ENCODE results near the gene PPP1R14B. TPM values are rescaled to one million over a fixed set of nuclear protein-coding genes. Genes with fewer than 3 reads are reported as not detected.

PPP1R14B gene
- total RNA-seq, 4 donors from 2014 or later: 78.7 to 101 (median 99.0) TPM

GRCh38 chr11:64235437-64236161 lies 11.1 kb downstream of the PPP1R14B start:
- Histone ChIP-seq H3K4me1 (peaks cover 0 to 63% (median 32%) of the 10 kb centered on the region in 4 donors), H3K9me3 (no peaks in the 10 kb centered on the region), H3K27ac (peak overlapping the region; percentile 61 to 95 (median 83)), H3K36me3 (peaks cover 0 to 19% (median 0%) of the 10 kb centered on the region in 3 donors), H3K27me3 (no peaks in the 10 kb centered on the region), H3K4me3 (peak overlapping the region; percentile 52 to 91 (median 80))
- no peak for DNase-seq
- TF ChIP-seq CTCF (IDR thresholded peaks at IDR 0.05) (no peak), POLR2A (IDR thresholded peaks at IDR 0.05) (no peak)

DNA sequence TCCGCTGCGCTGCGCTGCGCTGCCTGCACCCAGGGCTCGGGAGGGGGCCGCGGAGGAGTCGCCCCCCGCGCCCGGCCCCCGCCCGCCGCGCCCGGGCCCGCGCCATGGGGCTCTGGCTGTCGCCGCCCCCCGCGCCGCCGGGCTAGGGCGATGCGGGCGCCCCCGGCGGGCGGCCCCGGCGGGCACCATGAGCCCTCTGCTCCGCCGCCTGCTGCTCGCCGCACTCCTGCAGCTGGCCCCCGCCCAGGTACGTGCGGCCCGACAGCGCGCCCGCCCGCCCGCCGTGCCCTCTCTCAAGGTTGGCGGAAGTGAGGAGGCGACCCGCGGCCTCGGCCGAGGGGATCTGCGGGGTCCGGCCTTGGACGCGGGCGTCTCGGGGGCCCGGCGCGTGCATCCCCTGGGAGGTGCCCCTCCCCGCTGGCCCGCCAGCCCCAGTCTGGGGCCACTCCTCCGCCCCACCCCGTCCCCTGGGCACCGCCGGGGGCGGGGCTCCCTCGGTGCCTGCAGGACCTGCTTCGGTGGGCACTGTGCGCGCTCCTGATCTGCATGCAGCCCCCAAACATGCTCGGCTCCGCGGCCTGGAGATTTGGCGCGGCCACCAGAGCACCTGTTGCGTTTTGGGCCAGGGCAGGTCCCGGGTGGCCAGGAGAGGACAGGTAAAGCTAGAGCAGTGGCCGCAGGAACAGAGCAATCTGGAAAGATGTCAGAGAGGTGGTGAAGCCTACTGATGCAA lies 11.9 kb downstream of the PPP1R14B start:
- peak; percentile 66 to 82 (median 82) for DNase-seq
- peaks cover 0 to 60% (median 25%) of the 10 kb centered on the region in 4 donors for H3K4me1 ChIP-seq
- peak overlapping the region; percentile 61 to 95 (median 83) for H3K27ac ChIP-seq
- H3K9me3 ChIP-seq: no peaks in the 10 kb centered on the region
- no peaks in the 10 kb centered on the region for H3K27me3 ChIP-seq
- TF ChIP-seq POLR2A (IDR thresholded peaks at IDR 0.05) (peak in 1 of 2 donors; percentile 33), CTCF (IDR thresholded peaks at IDR 0.05) (peak in 3 of 6 experiments; percentile 9 to 32 (median 24))
- peak overlapping the region; percentile 52 to 91 (median 80) for H3K4me3 ChIP-seq
- H3K36me3 ChIP-seq: peaks cover 0 to 19% (median 0%) of the 10 kb centered on the region in 3 donors

- peak; percentile 81 to 90 (median 86) for DNase-seq
- TF ChIP-seq POLR2A (IDR thresholded peaks at IDR 0.05) (peak in 1 of 2 donors; percentile 13), CTCF (IDR thresholded peaks at IDR 0.05) (no peak)
- Histone ChIP-seq H3K9me3 (no peaks in the 10 kb centered on the region), H3K4me1 (peaks cover 0 to 64% (median 24%) of the 10 kb centered on the region in 4 donors), H3K27ac (peak within 1 kb of the TSS; percentile 64 to 95 (median 83)), H3K4me3 (peak within 1 kb of the TSS; percentile 52 to 91 (median 80)), H3K27me3 (no peaks in the 10 kb centered on the region), H3K36me3 (peaks cover 0 to 19% (median 0%) of the 10 kb centered on the region in 3 donors)
These were observed 12.7 kb downstream of the PPP1R14B start, which contains the start of gene VEGFB for GRCh38 chr11:64233913-64234586. Gene VEGFB, plus strand, starts transcription at chr11:64234584. Its CDS starts 250 bp downstream, at chr11:64234834.

GRCh38 chr11:64232967-64233315 lies 13.8 kb downstream of the PPP1R14B start:
- peaks cover 0 to 8% (median 0%) of the 10 kb centered on the region in 3 donors for H3K36me3 ChIP-seq
- H3K27ac ChIP-seq: peak overlapping the region in 1 of 4 donors; percentile 17
- H3K9me3 ChIP-seq: no peaks in the 10 kb centered on the region
- no peak for DNase-seq
- H3K4me3 ChIP-seq: no peak overlapping the region
- H3K4me1 ChIP-seq: peaks cover 0 to 63% (median 24%) of the 10 kb centered on the region in 4 donors
- TF ChIP-seq CTCF (IDR thresholded peaks at IDR 0.05) (no peak), POLR2A (IDR thresholded peaks at IDR 0.05) (no peak)
- H3K27me3 ChIP-seq: no peaks in the 10 kb centered on the region

Data from Peyer's patch (tissue), 4 donors.